HG02840 (cell line): Measurements from ENCODE around the gene AOPEP.
A peak's percentile ranks its signal among the peaks of the same experiment; 100 is the strongest.
"Not testable (repeated sequence)": the region's sequence is repeated elsewhere in the genome, so short reads cannot be mapped to it uniquely, and the experiment has no call there.

Source experiments
- ATAC-seq: cut with Tn5 transposase; IDR thresholded peaks from one replicate; pipeline ENCODE4 v1.9.1; 2021; ENCODE audit warnings: mild to moderate bottlenecking, moderate library complexity, moderate number of reproducible peaks; ENCODE audit not compliant: unreplicated experiment, low FRiP score

AOPEP gene

DNA sequence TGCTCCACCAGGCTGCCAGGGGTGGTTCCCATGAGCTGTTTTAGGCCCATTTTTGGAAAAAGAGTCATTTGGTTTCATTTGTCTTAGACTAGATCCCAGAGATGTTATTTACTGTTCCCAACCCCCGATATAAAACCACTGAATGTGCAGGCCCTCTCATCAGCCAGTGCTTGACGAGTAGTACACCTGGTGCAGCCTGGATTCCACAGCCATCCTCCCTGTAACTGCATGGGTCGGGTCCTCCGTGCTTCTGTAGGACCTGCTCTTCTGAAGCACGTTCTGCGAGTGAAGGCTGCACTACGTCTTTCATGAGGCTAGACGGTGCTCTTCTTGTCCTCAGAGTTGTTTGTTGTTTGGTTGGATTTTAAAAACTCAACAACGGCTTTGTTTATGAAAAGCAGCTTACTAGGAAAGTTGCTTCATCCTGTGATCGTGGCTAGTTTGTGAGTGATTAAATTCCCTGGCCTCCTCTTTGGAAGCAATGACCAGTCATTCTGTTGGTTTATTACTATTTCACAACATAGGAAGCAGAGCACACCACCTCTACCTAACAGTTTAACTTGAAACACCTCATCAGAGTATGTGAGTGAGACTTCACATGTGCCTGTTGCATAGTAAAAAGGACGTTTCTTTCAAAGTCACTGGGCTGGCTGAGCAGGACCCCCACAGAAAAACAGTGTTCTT, 135.2 kb downstream of the AOPEP start:
- ATAC-seq = no peak

DNA sequence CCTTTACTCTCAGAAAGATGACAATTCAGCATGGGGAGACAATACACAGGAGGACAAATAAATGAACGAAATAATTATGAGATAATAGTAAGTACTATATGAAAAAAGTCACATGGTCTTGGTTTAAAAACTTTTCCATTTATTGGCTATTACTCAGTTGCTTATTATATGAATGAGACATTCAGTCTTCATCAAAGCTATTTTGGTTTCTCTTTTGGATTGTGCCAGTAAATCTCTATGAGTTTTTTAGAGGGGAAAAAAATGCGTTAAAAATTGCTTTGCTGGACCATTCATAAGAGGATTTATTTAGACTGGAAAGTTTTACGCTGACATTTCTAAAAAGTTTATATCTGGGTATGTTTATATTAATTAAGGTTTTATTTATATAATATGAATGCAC, 137.7 kb downstream of the AOPEP start:
- ATAC-seq = no peak

DNA sequence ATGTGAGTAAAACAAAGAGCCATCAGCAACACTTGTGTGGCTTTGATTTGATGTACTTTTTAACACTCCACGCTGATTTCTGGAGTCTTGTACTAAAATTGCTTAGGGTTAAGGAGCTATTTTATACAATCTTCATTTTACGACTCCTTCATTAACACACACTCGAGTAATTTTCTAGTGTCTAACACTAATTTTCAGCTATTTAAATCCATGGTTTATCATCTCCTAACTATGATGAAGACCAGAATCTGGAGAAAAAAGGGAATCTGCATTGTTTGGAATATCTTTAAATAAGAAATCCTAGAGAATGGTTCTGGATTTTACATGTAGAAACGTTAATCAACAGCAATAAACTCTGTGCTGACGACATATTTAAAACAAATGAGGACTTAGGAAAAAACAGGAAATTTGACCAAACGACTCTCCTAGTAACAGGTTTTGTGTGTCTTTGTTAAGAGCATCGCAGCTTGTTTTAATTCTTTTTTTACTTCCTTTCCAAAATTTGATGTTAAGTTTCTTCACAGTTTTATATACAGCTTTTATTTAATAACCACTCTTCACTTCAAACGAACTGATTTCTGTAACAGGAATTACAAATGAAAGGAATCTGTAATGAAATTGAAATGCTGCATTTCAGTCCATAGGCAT, 138.5 kb downstream of the AOPEP start:
- ATAC-seq = no peak

DNA sequence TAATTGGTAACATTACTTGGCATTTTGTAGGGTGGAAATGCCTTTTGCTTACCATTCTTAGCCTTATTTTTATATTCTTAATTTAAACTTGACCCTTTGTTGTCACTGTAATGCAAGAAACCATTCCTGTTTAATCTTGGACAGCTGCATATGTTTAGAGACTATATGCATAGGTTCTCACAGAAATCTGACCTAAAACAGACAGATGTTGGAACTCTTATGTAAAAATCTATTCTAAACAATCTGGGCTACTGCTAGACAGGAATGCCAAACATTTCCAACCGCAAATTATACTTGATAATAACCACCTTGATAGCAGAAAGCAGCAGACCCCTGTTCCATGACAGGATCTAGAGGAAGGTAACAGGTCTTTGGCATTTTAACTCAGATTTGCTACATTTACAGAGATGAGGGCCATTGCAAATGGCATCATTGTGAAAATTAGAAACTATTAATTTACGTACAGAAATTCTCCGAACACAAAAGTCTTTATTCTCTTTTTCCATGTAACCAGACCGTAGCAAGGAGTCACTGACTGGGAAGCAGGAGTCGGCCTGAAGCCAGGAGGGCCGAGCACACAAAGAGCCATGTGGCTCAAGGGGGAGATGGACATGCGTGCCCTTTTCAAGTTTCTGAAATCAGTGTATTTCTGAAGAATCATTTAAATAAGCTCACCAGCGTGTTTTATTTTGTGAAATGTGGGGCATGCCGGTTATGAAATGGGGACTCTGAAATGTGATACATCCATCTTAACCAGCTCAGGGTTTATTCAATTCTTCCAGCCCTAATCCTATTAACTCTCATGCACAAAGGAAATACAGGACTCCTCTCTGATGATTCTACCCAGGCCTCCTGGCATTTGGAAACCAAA, 139.3 kb downstream of the AOPEP start:
- ATAC-seq = no peak

DNA sequence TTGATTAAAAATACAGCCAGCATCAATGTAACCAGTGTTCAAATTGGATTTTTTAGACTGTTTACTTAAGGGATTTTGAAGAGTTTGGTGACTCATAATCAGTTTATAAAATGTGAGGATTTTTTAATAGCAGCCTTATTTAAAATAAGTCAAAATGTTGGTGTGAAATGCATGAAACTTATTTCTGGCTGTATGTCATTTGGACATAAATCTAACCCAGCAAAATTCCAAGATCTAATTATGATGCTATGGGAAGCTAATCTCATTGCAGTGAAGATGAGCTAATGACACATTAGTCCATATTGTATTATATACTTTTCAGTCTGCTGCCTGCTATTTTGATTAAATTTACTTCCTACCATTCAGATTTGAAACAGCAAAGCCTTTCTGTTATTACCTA, 140.3 kb downstream of the AOPEP start:
- no peak for ATAC-seq

DNA sequence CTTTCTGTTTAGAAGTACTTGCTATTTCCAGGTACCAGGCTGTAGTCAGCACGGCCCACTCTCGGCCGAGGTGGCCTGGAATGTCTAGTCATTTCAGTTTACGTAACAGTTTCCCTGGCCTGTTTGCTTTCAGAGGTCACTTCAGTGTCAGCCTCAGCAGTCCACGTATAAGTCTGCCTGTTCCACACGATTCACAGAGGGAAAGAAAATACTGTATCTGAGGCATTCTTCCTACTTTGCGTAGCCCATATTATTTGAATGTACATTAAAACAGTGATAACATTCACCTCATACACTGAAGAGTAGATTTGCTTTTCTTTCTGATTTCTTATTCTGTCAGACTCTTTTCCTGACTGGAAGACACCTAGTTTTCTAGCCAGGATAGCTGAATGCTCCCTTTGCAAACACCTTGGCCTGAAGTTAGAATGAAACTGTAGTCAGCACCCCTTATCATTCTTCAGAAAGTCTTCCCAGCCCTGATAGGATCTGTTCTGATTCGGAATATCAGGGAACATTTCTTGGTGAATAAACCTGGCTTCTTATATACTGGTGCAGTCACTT, 140.9 kb downstream of the AOPEP start:
- ATAC-seq = no peak

DNA sequence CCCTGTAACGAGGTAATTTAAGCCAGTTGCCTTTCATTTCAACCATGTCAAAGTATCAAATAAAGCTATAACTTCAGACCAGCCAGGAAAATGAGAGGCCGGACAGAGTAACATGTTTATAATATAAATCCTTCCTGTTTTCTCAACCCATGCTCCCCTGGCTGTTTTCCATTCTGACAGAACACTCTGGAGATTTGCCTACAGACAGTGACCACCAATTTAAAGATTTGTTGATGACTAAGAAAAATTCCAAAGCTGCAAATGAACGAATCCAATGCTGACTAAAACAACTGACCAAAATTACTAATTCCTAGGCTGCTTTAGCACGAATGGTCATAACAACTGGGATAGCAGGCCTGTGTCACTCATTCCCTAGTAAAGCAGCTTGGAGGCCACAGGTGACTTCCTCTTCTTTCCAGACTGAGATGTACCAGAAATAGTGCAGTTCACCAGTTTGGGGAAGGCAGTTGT, 141.4 kb downstream of the AOPEP start:
- ATAC-seq = no peak

DNA sequence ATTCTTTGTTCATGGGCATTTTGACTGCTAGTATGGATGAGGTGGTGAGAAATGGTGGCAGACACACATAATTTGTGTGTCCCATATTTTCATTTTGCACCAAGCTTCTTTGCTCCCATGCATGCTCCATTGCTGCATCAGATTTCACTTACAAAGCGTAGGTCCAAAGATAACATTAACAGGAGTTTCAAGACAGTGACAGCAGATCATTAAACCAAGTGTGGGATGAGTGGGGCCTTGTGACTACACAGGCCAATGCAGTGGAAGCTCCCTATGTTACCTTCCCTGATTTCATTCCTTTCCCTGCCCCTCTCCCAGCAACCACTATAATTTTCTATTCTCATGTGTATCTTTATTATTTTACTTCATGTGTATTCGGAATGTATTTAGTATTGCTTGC, 142.0 kb downstream of the AOPEP start:
- no peak for ATAC-seq

DNA sequence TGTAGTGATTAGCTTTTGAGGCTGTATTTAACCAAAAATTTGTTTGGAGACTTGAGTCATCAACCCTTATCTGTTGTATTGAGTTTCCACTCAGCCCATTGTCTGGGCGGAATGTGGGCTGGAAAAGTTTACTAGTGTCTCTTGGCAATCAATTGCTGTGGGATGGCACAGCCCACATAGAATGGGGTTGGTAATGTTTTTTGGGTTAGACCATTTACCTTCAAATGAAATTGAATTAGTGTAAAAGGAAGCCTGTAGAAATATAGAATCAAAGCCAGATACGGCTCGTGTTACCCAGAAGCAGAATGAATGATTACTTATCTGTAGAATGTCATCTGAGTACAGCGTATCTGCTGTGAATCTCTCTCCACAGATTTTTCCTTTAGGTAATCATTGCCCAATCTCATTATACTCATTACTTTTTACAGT, 142.9 kb downstream of the AOPEP start:
- no peak for ATAC-seq

DNA sequence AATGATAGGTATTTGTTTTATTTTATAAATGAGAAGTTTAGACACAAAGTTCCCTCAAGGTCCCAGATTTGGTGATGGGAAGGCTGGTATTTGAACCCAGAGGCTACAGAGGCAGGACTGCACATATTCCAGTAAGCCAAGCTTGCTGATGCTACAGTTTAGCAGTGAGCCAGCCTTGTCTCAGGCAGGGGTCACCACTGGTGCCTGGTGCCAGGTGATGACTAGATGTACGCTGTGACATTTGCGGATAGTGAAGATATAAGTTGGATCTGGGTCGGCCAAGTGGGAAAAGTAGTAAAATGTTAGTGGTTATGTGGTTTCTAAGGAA, 143.9 kb downstream of the AOPEP start:
- no peak for ATAC-seq

DNA sequence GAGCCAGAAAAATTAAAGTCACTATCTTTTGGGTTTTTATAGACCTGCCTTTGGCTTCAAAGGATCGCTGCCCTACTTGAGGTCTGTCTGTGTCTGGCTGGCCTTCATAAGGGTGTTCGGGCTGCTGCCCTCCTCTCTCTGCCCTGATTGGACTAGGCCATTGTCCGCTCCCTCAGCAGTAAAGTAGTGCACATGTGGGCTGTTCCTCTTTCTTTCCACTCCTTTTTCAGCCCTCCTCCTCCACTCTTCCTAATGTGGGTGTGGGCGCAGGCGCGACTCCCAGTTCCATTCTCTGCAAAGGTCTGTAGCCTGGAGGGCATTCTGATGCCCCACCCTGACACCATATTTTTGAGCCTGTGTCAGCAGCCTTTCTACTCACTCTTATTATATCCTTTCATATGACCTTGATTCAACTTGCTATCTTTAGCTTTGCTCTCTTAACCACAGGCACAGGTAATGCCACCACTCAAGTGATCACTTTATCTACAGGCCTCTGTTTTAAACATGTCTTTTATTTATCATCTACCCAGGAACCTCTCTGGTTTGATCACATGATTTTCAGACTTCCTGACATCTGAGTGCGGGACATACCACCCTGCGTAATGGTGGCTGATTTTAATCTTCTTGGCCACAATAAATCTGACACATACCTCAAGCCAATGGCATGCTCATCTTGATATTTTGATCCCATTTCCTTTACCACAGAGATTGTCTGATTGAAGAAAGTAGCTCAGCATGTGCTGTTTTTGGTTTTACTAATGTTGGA, 144.5 kb downstream of the AOPEP start:
- ATAC-seq = no peak

DNA sequence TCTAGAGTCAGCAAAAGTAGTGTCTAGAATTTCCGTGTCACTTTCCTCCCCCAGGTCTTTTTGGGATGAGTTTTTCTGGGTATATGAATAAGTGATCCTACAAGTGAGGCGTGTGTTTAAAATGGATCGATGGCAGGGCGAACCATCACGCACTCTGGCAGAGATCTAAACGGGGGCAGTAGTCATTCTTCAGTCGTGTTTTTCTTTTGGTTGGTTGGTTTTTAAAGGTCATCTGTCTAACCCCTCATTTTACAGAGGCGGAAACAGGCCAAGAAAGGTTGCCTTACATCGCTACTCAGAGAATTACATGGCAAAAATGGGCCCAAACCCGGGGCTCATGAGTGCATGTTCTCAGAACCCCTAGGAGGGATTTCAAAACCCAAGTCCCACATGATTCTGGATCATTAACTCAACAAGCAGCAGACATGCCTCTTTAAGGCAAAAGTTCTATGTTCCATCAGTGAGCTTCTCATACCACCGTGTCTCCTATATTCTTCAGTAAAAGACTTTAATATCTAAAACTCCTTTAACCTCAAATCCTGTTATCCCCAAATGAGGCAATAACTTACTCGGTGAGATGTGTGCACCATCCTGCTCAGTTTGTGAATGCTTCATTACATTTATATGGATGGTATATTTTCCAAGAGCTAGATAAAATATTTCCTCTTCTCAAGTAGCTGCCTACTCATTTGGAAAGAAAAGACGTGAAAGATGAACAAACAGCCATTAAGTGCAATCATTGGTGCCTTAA, 145.8 kb downstream of the AOPEP start:
- ATAC-seq = no peak

DNA sequence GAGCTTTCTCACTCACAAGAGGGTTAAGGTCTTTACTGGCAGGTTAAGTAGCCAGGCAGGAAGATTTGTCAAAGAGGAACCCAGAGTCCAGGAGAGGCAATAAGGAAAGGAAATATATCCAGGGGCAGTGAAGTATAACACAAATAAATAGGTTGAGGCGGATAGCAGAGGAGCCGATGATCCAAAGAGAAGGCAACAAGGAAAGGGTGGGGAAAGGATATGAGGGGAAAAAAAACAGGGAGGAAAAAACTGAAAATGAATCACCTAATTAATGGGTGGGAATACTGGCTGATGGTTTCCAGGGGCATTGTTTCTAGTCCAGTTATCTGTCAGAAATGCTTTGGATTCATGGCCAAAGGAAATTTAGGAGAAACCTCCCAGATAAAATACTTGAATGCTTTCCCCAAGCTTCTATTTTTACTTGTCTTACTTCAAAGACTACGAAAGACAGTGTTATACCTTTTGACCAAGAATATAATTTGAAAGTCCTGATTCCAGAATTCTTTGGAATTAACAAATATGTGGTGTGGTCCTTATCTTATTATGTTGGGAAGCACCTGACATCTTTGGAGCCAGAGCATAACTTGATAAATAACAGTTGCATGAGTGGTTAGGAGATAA, 146.5 kb downstream of the AOPEP start:
- no peak for ATAC-seq

DNA sequence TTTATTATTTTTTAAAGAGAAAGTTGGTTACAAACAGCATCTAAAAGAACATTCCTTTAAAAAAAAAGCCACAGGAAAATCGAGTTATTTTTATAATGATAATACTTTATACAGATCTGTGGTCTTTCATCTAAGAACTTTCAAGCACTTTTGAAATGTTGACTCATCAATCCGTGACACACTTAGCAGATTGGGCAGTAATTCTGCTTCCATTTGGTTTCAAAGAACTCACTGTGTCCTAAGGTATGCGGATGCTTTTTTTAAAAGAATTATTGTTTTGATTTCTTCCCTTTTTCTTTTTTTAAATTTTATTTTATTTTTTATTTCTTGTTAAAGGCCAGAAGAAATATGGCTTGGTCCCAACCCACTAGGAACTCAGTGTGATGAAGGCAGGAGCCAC, 147.8 kb downstream of the AOPEP start:
- no peak for ATAC-seq

DNA sequence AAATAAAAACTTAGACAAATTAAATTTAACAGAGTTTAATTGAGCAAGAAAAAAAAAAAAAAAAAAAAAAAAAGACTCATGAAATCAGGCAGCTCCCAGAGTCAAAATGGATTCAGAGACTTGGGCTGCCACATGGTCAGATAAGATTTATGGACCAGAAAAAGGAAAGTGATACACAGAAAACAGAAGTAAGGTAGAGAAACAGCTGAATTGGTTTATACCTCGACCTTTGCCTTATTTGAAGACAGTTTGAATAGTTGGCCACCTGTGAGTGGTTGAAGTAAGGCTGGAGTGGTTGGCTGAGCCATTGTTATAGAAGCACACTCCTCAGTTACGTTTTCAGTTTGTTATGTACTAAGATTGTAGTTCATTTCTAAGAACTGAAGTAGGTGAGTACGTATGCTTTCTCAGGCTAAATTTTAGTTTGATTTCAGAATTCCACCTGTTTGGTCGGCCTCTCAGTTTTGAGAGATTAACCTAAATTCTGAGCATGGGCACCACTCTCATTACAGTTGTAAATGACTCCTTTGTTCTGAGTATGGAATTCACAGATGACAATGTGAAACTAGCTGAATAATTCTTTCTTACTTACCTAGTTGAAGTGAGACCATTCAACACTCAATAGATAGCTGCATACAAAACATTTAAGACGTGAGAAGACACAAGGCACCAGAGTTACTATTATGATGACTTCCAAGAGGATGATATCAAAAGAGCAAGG, 149.0 kb downstream of the AOPEP start:
- peak; percentile 67 for ATAC-seq

DNA sequence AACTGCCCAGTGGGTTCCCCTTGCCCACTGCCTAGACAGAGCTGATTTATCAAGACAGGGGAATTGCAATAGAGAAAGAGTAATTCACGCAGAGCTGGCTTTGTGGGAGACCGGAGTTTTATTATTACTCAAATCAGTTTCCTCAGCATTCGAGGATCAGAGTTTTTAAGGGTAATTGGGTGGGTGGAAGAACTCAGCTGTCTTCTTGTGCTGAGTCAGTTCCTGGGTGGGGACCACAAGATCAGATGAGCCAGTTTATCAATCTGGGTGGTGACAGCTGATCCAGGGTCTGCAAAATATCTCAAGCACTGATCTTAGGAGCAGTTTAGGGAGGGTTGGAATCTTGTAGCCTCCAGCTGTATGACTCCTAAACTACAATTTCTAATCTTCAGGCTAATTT, 152.3 kb downstream of the AOPEP start:
- not testable (repeated sequence) for ATAC-seq

DNA sequence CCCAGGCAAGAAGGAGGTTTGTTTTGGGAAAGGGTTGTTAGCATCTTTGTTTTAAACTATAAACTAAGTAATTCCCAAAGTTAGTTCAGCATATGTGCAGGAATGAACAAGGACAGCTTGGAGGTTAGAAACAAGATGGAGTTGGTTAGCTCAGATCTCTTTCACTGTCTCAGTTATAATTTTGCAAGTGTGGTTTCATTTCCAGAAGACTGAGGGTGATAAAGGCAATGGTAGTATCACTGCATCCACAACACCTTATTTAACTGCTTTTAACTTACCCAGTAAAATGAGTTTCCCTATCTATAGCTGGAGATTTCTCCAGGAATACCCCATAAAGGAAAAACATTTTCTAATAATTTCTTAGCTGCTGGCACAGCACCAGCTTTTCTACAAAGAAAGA, 152.7 kb downstream of the AOPEP start:
- ATAC-seq = no peak

DNA sequence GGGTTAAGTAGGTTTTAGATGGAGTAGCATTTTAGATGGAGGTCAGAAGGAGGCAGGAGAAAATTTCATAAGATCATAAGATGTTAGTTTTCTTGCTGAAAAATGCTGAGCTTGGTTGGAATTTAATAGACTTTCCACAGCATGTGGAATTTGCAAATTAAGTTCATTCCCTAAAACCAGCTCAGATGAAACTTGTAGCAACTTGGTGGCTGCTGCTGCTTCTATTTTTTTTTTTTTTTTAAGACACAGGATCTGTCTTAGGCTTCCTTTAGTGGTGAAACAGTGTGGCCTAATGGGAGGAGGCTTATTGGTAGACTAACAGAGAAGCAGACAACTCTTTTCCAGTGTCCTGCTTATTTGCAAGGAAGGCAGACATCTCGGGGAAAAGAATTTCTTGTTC, 154.5 kb downstream of the AOPEP start:
- ATAC-seq = no peak

DNA sequence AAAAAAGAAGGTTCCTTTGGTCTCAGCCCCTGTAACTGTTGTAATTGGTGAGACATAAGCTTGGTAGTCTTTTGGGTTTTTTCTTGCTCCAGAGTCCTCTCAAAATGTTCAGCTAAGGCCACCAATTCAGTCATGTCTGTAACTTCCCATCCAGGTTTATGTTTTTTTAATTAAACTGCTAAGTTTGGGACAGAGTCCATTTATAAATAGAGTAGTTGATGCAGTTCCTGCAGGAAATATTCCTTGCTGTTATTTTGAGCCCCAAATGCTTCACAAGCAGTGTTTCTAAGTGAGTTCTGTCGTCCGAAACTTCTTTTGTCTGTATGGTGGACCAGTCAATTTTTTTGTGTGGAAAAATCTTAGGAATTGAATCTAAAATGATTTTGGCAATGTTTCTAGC, 155.0 kb downstream of the AOPEP start:
- no peak for ATAC-seq
